ENCODE results near the gene RIMS3.
"Not testable (repeated sequence)": the region's sequence is repeated elsewhere in the genome, so short reads cannot be mapped to it uniquely, and the experiment has no call there.

RIMS3 gene

GRCh38 chr1:40709100-40709801 is 43.8 kb upstream of the RIMS3 start:
- DNase-seq (ENCODE audit: low read depth): peak; percentile 94
- no peak for TF ChIP-seq CTCF (conservative IDR thresholded peaks at IDR 0.05; ENCODE audit: low read length)
- H3K4me3 ChIP-seq (ENCODE audit: low read length): peak overlapping the region; percentile 74

- peak; percentile 87 for DNase-seq (ENCODE audit: low read depth)
- H3K4me3 ChIP-seq (ENCODE audit: low read length): peak overlapping the region; percentile 74
- TF ChIP-seq CTCF (conservative IDR thresholded peaks at IDR 0.05; ENCODE audit: low read length): no peak
These were observed 43.2 kb upstream of the RIMS3 start for GRCh38 chr1:40708750-40709099.

GRCh38 chr1:40706626-40707025 is 41.1 kb upstream of the RIMS3 start:
- TF ChIP-seq CTCF (conservative IDR thresholded peaks at IDR 0.05; ENCODE audit: low read length): no peak
- no peak for DNase-seq (ENCODE audit: low read depth)
- H3K4me3 ChIP-seq (ENCODE audit: low read length): no peak overlapping the region

- no peak for DNase-seq (ENCODE audit: low read depth)
- TF ChIP-seq CTCF (conservative IDR thresholded peaks at IDR 0.05; ENCODE audit: low read length): no peak
- H3K4me3 ChIP-seq (ENCODE audit: low read length): no peak overlapping the region
These were observed 39.6 kb upstream of the RIMS3 start for GRCh38 chr1:40704817-40705733.

GRCh38 chr1:40703316-40703715 is 37.8 kb upstream of the RIMS3 start:
- DNase-seq (ENCODE audit: low read depth): peak; percentile 80
- no peak overlapping the region for H3K4me3 ChIP-seq (ENCODE audit: low read length)
- TF ChIP-seq CTCF (conservative IDR thresholded peaks at IDR 0.05; ENCODE audit: low read length): 0 out of 2 replicates have a peak, but pooled peaks have one; percentile 11

GRCh38 chr1:40702810-40703209 is 37.3 kb upstream of the RIMS3 start:
- not testable (repeated sequence) for DNase-seq (ENCODE audit: low read depth); H3K4me3 ChIP-seq (ENCODE audit: low read length)

- DNase-seq (ENCODE audit: low read depth): no peak
- no peak overlapping the region for H3K4me3 ChIP-seq (ENCODE audit: low read length)
- TF ChIP-seq CTCF (conservative IDR thresholded peaks at IDR 0.05; ENCODE audit: low read length): no peak
These were observed 36.2 kb upstream of the RIMS3 start for GRCh38 chr1:40701684-40702083.
